Nephron (organoid): Measurements from ENCODE around the gene EIF4G1.

Experiments used
- H3K27ac Mint-ChIP-seq, 3 experiments: 2 replicates each; pipeline ENCODE4 v1.8.0; 2020; ENCODE audit warnings: mixed read lengths in 3 of 3, mild to moderate bottlenecking in 2 of 3, moderate library complexity in 1 of 3
- H3K27me3 Mint-ChIP-seq: 2 replicates; pipeline ENCODE4 v1.8.0; 2021; ENCODE audit warnings: low read depth, mild to moderate bottlenecking, moderate library complexity, mixed read lengths
- H3K36me3 Mint-ChIP-seq: 2 replicates; pipeline ENCODE4 v1.8.0; 2020; ENCODE audit warnings: low read depth, mixed read lengths
- H3K4me1 Mint-ChIP-seq: 2 replicates; pipeline ENCODE4 v1.8.0; 2020; ENCODE audit warnings: mixed read lengths
- H3K4me3 Mint-ChIP-seq, 3 experiments: 2 replicates each; pipeline ENCODE4 v1.8.0; 2020; ENCODE audit warnings: mild to moderate bottlenecking in 3 of 3, mixed read lengths in 3 of 3, moderate library complexity in 2 of 3
- H3K9me3 Mint-ChIP-seq: 2 replicates; pipeline ENCODE4 v1.8.0; 2020; ENCODE audit warnings: mixed read lengths
- CTCF ChIP-seq, 3 experiments: fragments of 200-600 bp; sonication (generic); IDR thresholded peaks; one replicate each; pipeline ENCODE4 v1.5.0; 2021; ENCODE audit warnings: antibody characterized with exemption in 3 of 3; ENCODE audit not compliant: unreplicated experiment in 3 of 3

The EIF4G1 gene

GRCh38 chr3:184277366-184277765 is 37.0 kb upstream of the EIF4G1 start:
- Mint-ChIP-seq H3K4me1 (no peaks in the 10 kb centered on the region), H3K27ac (no peak overlapping the region), H3K36me3 (no peaks in the 10 kb centered on the region), H3K9me3 (no peaks in the 10 kb centered on the region), H3K27me3 (peaks cover 87% of the 10 kb centered on the region), H3K4me3 (no peak overlapping the region)
- TF ChIP-seq CTCF (IDR thresholded peaks at IDR 0.05; ENCODE audit: unreplicated experiment in 3 of 3), result no peak

- Mint-ChIP-seq H3K27me3 (peaks cover 73% of the 10 kb centered on the region), H3K4me3 (no peak overlapping the region), H3K36me3 (no peaks in the 10 kb centered on the region), H3K4me1 (peaks cover 4% of the 10 kb centered on the region), H3K27ac (no peak overlapping the region), H3K9me3 (no peaks in the 10 kb centered on the region)
- no peak for TF ChIP-seq CTCF (IDR thresholded peaks at IDR 0.05; ENCODE audit: unreplicated experiment in 3 of 3)
These were observed 31.5 kb upstream of the EIF4G1 start for GRCh38 chr3:184282941-184283340.

DNA sequence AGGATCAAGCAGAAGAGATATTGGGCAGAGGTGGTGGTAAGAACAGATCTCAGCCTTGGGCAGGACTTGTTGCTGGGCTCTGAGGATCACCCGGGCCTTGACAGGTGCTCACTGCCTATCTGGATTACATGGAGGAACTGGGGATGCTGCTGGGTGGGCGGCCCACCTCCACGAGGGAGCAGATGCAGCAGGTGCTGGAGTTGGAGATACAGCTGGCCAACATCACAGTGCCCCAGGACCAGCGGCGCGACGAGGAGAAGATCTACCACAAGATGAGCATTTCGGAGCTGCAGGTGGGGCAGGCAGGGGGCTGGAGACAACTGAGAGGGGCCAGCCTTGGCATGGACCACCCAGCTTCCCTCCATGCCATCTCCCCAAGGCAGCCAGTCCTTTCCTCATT is 30.7 kb upstream of the EIF4G1 start:
- no peak for TF ChIP-seq CTCF (IDR thresholded peaks at IDR 0.05; ENCODE audit: unreplicated experiment in 3 of 3)
- no peak overlapping the region for H3K27ac Mint-ChIP-seq
- H3K27me3 Mint-ChIP-seq, result peaks cover 67% of the 10 kb centered on the region
- H3K9me3 Mint-ChIP-seq, result no peaks in the 10 kb centered on the region
- no peaks in the 10 kb centered on the region for H3K36me3 Mint-ChIP-seq
- no peak overlapping the region for H3K4me3 Mint-ChIP-seq
- peaks cover 4% of the 10 kb centered on the region for H3K4me1 Mint-ChIP-seq

- no peaks in the 10 kb centered on the region for H3K36me3 Mint-ChIP-seq
- peaks cover 65% of the 10 kb centered on the region for H3K27me3 Mint-ChIP-seq
- peaks cover 4% of the 10 kb centered on the region for H3K4me1 Mint-ChIP-seq
- no peaks in the 10 kb centered on the region for H3K9me3 Mint-ChIP-seq
- TF ChIP-seq CTCF (IDR thresholded peaks at IDR 0.05; ENCODE audit: unreplicated experiment in 3 of 3), result peak; percentile 14 to 43 (median 15)
- no peak overlapping the region for H3K27ac Mint-ChIP-seq
- no peak overlapping the region for H3K4me3 Mint-ChIP-seq
These were observed 29.7 kb upstream of the EIF4G1 start for GRCh38 chr3:184284696-184285095.

DNA sequence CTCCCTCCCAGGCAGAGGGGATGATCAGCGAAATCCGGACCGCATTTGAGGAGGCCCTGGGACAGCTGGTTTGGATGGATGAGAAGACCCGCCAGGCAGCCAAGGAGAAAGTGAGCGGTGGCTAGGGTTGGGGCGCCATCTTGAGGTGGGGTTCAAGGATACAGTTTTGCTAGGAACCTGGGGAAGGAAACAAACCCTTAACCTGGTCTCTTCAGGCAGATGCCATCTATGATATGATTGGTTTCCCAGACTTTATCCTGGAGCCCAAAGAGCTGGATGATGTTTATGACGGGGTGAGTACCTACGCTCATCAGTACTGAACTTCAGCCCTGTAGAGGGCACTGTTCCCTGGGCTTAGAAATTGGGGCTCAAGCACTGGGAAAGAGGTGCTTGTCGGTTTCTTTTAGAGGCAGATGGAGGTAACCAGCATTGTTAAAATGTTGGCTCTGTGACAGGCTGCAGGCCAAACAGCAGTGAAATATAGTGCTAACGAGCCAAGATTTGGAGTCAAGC is 24.9 kb upstream of the EIF4G1 start:
- peaks cover 38% of the 10 kb centered on the region for H3K27me3 Mint-ChIP-seq
- no peak overlapping the region for H3K4me3 Mint-ChIP-seq
- H3K36me3 Mint-ChIP-seq, result no peaks in the 10 kb centered on the region
- no peaks in the 10 kb centered on the region for H3K9me3 Mint-ChIP-seq
- TF ChIP-seq CTCF (IDR thresholded peaks at IDR 0.05; ENCODE audit: unreplicated experiment in 3 of 3), result peak; percentile 19 to 52 (median 31)
- no peak overlapping the region for H3K27ac Mint-ChIP-seq
- peaks cover 4% of the 10 kb centered on the region for H3K4me1 Mint-ChIP-seq

- peaks cover 41% of the 10 kb centered on the region for H3K27me3 Mint-ChIP-seq
- H3K36me3 Mint-ChIP-seq, result no peaks in the 10 kb centered on the region
- no peak for TF ChIP-seq CTCF (IDR thresholded peaks at IDR 0.05; ENCODE audit: unreplicated experiment in 3 of 3)
- H3K4me3 Mint-ChIP-seq, result no peak overlapping the region
- H3K4me1 Mint-ChIP-seq, result no peaks in the 10 kb centered on the region
- H3K9me3 Mint-ChIP-seq, result no peaks in the 10 kb centered on the region
- no peak overlapping the region for H3K27ac Mint-ChIP-seq
These were observed 24.1 kb upstream of the EIF4G1 start for GRCh38 chr3:184290331-184290730.
